GM19372 (cell line): ENCODE data around the gene CHCHD2.
"Not testable (repeated sequence)": the region's sequence is repeated elsewhere in the genome, so short reads cannot be mapped to it uniquely, and the experiment has no call there.

Source experiments
- ATAC-seq: cut with Tn5 transposase; IDR thresholded peaks from one replicate; pipeline ENCODE4 v1.9.1; 2021; ENCODE audit warnings: mild to moderate bottlenecking, low read depth, moderate library complexity; ENCODE audit not compliant: unreplicated experiment

The CHCHD2 gene

GRCh38 chr7:56086761-56087160 is 19.5 kb downstream of the CHCHD2 start:
- no peak for ATAC-seq

GRCh38 chr7:56083150-56083785 is 23.0 kb downstream of the CHCHD2 start:
- ATAC-seq, result no peak

- ATAC-seq, result no peak
Observed at GRCh38 chr7:56081626-56082340, 24.5 kb downstream of the CHCHD2 start.

- ATAC-seq, result not testable (repeated sequence)
Observed at GRCh38 chr7:56080726-56081435, 25.4 kb downstream of the CHCHD2 start.

- ATAC-seq, result no peak
Observed at GRCh38 chr7:56079450-56080185, 26.7 kb downstream of the CHCHD2 start.

- no peak for ATAC-seq
Observed at GRCh38 chr7:56078196-56078595, 28.1 kb downstream of the CHCHD2 start.

- ATAC-seq, result no peak
Observed at GRCh38 chr7:56077681-56078080, 28.6 kb downstream of the CHCHD2 start.

GRCh38 chr7:56074371-56074791 is 31.9 kb downstream of the CHCHD2 start:
- peak; percentile 93 for ATAC-seq

- ATAC-seq, result not testable (repeated sequence)
Observed at GRCh38 chr7:56066376-56066775, 39.9 kb downstream of the CHCHD2 start.

- ATAC-seq, result peak; percentile 89
Observed at GRCh38 chr7:56063882-56064625, 42.2 kb downstream of the CHCHD2 start, which contains the start of gene SUMF2. TSS of gene SUMF2 (plus strand) at chr7:56064286. CDS start at chr7:56064312, 26 bp downstream.

- no peak for ATAC-seq
Observed at GRCh38 chr7:56063500-56063881, 42.8 kb downstream of the CHCHD2 start.

GRCh38 chr7:56062382-56062781 is 43.9 kb downstream of the CHCHD2 start:
- no peak for ATAC-seq

- no peak for ATAC-seq
Observed at GRCh38 chr7:56053993-56054392, 52.3 kb downstream of the CHCHD2 start.

- ATAC-seq, result no peak
Observed at GRCh38 chr7:56053379-56053778, 52.9 kb downstream of the CHCHD2 start.
